Omental fat pad (tissue), 4 donors: ENCODE measurements around the gene CIROP. TPM values are rescaled to one million over a fixed set of nuclear protein-coding genes. Genes with fewer than 3 reads are reported as not detected.
A peak's percentile ranks its signal among the peaks of the same experiment; 100 is the strongest.

Experiments
- ATAC-seq: fragments of 150-250 bp; one replicate; pipeline ENCODE4 v1.9.1; 2016; ENCODE audit warnings: mild to moderate bottlenecking, moderate library complexity; ENCODE audit not compliant: low FRiP score
- DNase-seq: peaks from one replicate; pipeline ENCODE4 v3.0.0-alpha.2; 2019; ENCODE audit warnings: low spot score
- total RNA-seq, 4 donors: library from RNA; depleted of rRNA; stranded (reverse); fragments of >200 nt; gene quantifications; one replicate each; pipeline ENCODE4 v1.1.0, GENCODE V29; 2016
- TF ChIP-seq, protein P1 (sequence below), 3 donors: fragments of 450-650 bp; IDR thresholded peaks; one replicate each; pipeline ENCODE4 v1.5.1; 2016 to 2017; ENCODE audit warnings: antibody characterized with exemption in 3 of 3, mild to moderate bottlenecking in 3 of 3, moderate library complexity in 2 of 3

CIROP gene
- total RNA-seq, 4 donors from 2014 or later: 0.25 TPM; not detected in 3

DNA sequence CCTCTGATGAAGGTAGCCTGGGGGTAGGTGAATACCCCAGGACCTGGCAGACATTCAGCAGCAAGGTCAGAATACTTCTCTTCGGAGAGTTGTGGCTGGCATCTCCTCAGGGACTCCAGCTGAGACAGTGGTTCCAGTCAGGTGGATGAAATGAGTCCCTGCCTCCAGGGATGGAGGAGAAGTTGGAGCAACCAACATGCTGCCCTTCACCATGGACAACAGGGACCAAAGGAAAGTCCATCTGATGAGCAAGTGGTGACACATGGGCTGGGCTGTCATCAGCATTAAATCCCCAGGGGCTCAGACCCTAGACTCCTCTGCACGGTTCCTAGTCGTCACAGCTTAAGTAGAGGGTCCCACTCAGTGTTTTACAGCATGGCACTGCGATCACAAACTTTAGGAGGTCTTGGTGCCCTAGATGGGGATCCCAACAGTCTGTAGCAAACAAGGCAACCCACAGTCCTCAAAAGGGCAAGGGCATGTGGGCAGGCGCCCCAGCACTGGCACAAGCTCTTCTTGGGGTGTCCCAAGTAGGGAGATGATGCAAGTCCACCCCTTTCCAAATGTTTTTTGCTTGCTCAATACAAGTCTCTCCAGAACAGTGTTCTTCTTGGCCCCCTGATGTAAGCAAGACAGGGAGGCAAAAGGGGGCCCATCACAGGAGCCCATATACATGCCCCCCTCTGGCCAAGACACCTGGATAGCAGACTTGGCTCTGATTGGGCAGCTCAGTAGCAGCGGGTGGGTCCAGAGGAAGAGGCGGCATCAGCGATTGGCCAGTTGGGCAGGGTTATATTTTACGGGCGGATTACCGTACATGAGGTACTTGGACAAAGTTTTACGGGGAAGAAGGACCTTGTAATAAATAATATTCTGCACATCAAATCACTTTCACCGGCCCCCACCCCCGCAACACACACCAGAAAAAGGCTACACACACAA lies 36.7 kb downstream of the CIROP start:
- TF ChIP-seq, protein P1, sequence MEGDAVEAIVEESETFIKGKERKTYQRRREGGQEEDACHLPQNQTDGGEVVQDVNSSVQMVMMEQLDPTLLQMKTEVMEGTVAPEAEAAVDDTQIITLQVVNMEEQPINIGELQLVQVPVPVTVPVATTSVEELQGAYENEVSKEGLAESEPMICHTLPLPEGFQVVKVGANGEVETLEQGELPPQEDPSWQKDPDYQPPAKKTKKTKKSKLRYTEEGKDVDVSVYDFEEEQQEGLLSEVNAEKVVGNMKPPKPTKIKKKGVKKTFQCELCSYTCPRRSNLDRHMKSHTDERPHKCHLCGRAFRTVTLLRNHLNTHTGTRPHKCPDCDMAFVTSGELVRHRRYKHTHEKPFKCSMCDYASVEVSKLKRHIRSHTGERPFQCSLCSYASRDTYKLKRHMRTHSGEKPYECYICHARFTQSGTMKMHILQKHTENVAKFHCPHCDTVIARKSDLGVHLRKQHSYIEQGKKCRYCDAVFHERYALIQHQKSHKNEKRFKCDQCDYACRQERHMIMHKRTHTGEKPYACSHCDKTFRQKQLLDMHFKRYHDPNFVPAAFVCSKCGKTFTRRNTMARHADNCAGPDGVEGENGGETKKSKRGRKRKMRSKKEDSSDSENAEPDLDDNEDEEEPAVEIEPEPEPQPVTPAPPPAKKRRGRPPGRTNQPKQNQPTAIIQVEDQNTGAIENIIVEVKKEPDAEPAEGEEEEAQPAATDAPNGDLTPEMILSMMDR (IDR thresholded peaks at IDR 0.05): no peak
- DNase-seq (no peak), ATAC-seq (no peak)

DNA sequence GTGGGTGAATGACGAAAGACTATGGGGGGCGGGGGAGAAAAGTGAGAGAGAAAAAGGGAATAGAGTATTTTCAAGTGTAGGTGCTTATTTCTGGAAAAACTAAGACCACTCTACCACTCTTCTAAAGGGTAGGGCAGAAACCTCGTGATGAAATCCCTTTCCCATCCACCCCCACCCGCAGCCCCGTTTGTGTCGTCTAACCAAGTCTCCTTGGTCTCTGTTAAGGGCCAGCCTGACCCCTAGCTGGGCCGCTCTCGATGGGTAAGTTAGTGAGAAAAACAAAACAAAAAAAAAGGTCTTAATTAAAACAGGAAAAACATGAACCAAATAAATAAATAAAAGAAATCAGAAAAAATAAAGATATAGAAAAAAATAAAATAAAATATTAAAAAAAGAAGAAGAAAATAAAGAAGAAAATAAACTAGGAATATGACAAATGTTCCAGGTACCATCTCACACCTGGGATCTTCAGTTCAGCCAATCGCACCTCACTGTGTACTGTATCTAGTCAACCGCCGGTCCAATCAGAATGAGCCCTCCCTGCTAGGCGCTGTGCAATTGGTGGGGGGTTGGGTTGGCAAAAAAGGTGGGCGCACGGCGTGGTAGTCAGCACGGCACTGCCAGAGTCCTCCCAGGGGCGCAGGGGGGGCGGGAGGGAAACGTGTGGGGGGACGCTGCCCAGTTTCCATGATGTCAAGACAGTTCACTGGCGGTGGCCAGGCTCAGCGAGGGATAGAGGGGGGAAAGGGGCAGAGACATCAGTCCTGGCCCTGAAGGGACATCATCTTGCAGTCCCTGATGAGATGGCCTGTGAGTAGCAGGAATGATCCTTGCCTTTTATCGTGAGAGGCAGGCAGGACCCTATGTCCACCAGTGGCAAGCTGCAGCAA lies 37.7 kb downstream of the CIROP start:
- TF ChIP-seq, protein P1 (IDR thresholded peaks at IDR 0.05): no peak
- no peak for ATAC-seq

DNA sequence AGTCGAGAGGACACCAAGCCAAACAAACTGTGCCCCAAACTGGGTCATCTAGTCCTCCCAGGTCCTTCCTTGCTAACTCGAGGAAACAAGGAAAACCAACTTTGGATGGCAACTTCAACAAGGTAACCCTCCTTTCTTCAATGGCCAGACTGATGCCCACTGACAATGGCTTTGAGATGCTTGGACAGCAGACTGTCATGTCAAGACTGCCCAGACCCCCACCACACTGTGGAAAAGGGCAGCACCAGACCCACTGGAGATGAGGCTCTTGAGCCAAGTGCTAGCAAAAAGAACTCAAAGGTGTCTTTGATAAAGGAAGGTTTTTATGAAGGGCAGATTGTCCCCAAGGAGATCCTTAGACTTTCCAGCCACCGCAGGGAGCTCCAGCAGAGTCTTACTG lies 38.4 kb downstream of the CIROP start:
- TF ChIP-seq, protein P1 (IDR thresholded peaks at IDR 0.05): no peak
- ATAC-seq: no peak
- no peak for DNase-seq

More for the DNA sequence above, 37.7 kb downstream of the CIROP start:
- no peak for DNase-seq

DNA sequence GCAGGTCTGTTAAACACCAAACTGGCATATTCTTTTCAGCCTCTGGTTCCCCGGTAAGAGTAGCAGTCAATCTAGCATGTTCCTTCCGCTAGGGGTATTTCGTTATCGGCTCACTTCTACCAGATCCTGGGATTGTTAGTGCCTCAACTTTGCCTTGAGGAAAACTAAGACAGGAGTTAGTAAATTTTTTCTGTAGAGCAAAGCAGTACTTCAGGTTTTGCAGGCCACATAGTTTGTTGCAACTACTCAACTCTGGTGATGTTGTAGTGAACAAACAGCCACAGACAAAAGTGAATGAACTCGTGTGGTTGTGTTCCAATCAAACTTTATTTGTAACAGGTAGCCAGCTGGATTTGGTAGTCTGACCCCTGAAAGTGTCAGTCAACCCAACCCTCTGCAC lies 41.2 kb downstream of the CIROP start:
- TF ChIP-seq, protein P1 (IDR thresholded peaks at IDR 0.05): no peak
- no peak for ATAC-seq
- no peak for DNase-seq

DNA sequence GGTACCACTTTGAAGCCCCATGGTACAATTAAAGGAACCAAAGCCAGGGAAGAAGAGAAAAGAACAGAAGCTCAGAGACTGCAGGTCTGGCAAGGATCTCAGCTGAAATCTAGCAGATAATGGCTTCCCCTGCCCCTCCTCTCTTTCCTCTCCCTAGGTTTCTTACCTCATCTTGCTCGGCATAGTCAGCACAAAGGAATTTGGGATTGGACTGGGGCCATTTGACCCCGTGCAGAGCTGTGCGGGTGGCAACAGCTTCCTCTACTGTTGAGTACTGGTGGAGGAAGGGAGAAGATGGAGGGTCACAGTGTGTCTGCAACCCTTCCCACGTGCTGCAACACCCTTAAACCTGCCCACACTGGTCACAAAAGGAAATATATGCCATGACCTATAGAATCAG lies 42.8 kb downstream of the CIROP start:
- TF ChIP-seq, protein P1 (IDR thresholded peaks at IDR 0.05): no peak
- peak; percentile 80 for ATAC-seq
- peak; percentile 64 for DNase-seq

DNA sequence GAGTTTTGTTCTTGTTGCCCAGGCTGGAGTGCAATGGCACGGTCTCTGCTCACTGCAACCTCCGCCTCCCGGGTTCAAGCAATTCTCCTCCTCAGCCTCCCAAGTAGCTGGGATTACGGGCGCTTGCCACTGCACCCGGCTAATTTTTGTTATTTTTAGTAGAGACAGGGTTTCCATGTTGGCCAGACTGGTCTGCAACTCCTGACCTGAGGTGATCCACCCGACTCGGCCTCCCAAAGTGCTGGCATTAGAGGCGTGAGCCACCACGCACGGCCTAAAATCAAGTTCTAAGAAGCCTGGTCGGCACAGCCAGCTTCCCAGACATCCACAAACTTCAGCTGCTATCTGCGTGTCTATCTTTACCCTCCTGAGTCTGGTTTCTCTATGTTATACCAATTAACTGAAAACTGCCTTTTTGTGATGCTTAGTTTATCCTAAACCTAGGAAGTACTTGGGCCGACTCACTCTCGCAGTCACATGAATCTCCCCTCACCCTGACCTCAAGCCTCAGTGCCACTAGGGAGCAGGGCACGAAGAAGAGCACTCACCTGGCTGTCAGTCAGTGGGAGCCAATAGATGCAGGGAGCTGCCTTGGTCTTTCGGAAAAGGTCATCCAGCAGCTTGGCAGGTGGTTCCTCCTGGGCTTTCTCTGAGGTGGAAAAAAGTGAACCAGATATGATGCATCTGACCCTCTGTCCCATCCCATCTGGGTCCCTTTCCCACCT lies 44.1 kb downstream of the CIROP start:
- no peak for DNase-seq
- TF ChIP-seq, protein P1 (IDR thresholded peaks at IDR 0.05): no peak
- no peak for ATAC-seq
